H9 (cell line): ENCODE results near the gene FBXO47. TPM values are rescaled to one million over a fixed set of nuclear protein-coding genes. Genes with fewer than 3 reads are reported as not detected.

Experiments used
- DNase-seq: peaks from one replicate; pipeline ENCODE4 v3.0.0-alpha.2; 2017
- H2AFZ ChIP-seq: one replicate; pipeline ENCODE4 v1.6.1; 2013; ENCODE audit warnings: mild to moderate bottlenecking, low read length, control low read depth, moderate library complexity
- H2AK5ac ChIP-seq: 2 replicates; pipeline ENCODE4 v1.6.1; 2013; ENCODE audit warnings: low read length, control low read depth, mixed read lengths; ENCODE audit not compliant: insufficient read length
- H2BK120ac ChIP-seq: one replicate; pipeline ENCODE4 v1.6.1; 2013; ENCODE audit warnings: low read depth, mild to moderate bottlenecking, low read length, control low read depth, inconsistent platforms; ENCODE audit not compliant: poor library complexity, severe bottlenecking
- H2BK12ac ChIP-seq: 2 replicates; pipeline ENCODE4 v1.6.1; 2013; ENCODE audit warnings: low read length, control low read depth, mixed read lengths, low read depth; ENCODE audit not compliant: insufficient read length
- H2BK15ac ChIP-seq: 2 replicates; pipeline ENCODE4 v1.6.1; 2013; ENCODE audit warnings: low read depth, low read length, control low read depth
- H2BK20ac ChIP-seq: one replicate; pipeline ENCODE4 v1.6.1; 2013; ENCODE audit warnings: low read depth, mild to moderate bottlenecking, low read length, control low read depth, inconsistent platforms; ENCODE audit not compliant: poor library complexity, severe bottlenecking
- H2BK5ac ChIP-seq: 2 replicates; pipeline ENCODE4 v1.6.1; 2013; ENCODE audit warnings: low read length, control low read depth, mixed read lengths; ENCODE audit not compliant: insufficient read length
- H3K14ac ChIP-seq: 2 replicates; pipeline ENCODE4 v1.6.1; 2013; ENCODE audit warnings: low read length, control low read depth; ENCODE audit not compliant: insufficient read depth
- H3K18ac ChIP-seq: 2 replicates; pipeline ENCODE4 v1.6.1; 2013; ENCODE audit warnings: low read depth, mild to moderate bottlenecking, mixed read lengths, low read length, control low read depth; ENCODE audit not compliant: insufficient read length
- H3K23ac ChIP-seq: 2 replicates; pipeline ENCODE4 v1.6.1; 2013; ENCODE audit warnings: low read length, control low read depth, mixed read lengths, low read depth; ENCODE audit not compliant: insufficient read length
- H3K23me2 ChIP-seq: 2 replicates; pipeline ENCODE4 v1.6.1; 2013; ENCODE audit warnings: low read depth, mild to moderate bottlenecking, mixed read lengths, low read length, control low read depth; ENCODE audit not compliant: insufficient read length, poor library complexity, severe bottlenecking
- H3K27ac ChIP-seq: 2 replicates; pipeline ENCODE4 v1.5.1; 2013; ENCODE audit warnings: low read length, control low read depth, mixed read lengths, low read depth; ENCODE audit not compliant: insufficient read length
- H3K27me3 ChIP-seq: 2 replicates; pipeline ENCODE4 v1.6.1; 2013; ENCODE audit warnings: low read length, control low read depth, inconsistent platforms; ENCODE audit not compliant: insufficient read depth
- H3K4ac ChIP-seq: 2 replicates; pipeline ENCODE4 v1.6.1; 2013; ENCODE audit warnings: low read depth, mild to moderate bottlenecking, control low read depth, inconsistent platforms, low read length, moderate library complexity
- H3K4me1 ChIP-seq: 2 replicates; pipeline ENCODE4 v1.6.1; 2013; ENCODE audit warnings: low read length, control low read depth, inconsistent platforms; ENCODE audit not compliant: insufficient read depth
- H3K4me2 ChIP-seq: 2 replicates; pipeline ENCODE4 v1.6.1; 2013; ENCODE audit warnings: low read length, control low read depth, mixed read lengths; ENCODE audit not compliant: insufficient read length, insufficient read depth
- H3K56ac ChIP-seq: 2 replicates; pipeline ENCODE4 v1.6.1; 2013; ENCODE audit warnings: low read depth, mild to moderate bottlenecking, mixed read lengths, low read length, control low read depth; ENCODE audit not compliant: insufficient read length
- H3K79me1 ChIP-seq: 2 replicates; pipeline ENCODE4 v1.6.1; 2013; ENCODE audit warnings: low read depth, mild to moderate bottlenecking, moderate library complexity, low read length, control low read depth, inconsistent platforms; ENCODE audit not compliant: insufficient read depth, poor library complexity, severe bottlenecking
- H3K79me2 ChIP-seq: 2 replicates; pipeline ENCODE4 v1.6.1; 2013; ENCODE audit warnings: low read length, control low read depth, inconsistent platforms; ENCODE audit not compliant: insufficient read depth
- H3K9ac ChIP-seq: 2 replicates; pipeline ENCODE4 v1.6.1; 2013; ENCODE audit warnings: low read length, control low read depth, mixed read lengths; ENCODE audit not compliant: insufficient read length; ENCODE audit errors: extremely low read depth
- H3K9me3 ChIP-seq: one replicate; pipeline ENCODE4 v1.6.1; 2013; ENCODE audit warnings: low read depth, low read length, inconsistent platforms; ENCODE audit not compliant: control insufficient read depth
- H3T11ph ChIP-seq: one replicate; pipeline ENCODE4 v1.6.1; 2013; ENCODE audit warnings: mild to moderate bottlenecking, low read length, control low read depth, inconsistent platforms
- H4K20me1 ChIP-seq: one replicate; pipeline ENCODE4 v1.6.1; 2013; ENCODE audit not compliant: control insufficient read depth, insufficient read length, insufficient read depth
- H4K5ac ChIP-seq: 2 replicates; pipeline ENCODE4 v1.6.1; 2013; ENCODE audit warnings: low read depth, mild to moderate bottlenecking, mixed read lengths, low read length, control low read depth; ENCODE audit not compliant: insufficient read length
- H4K8ac ChIP-seq: replicated peaks from 2 replicates; pipeline ENCODE4 v1.6.1; 2013; ENCODE audit warnings: low read length, control low read depth, mixed read lengths, low read depth; ENCODE audit not compliant: insufficient read length
- H4K91ac ChIP-seq: 2 replicates; pipeline ENCODE4 v1.6.1; 2013; ENCODE audit warnings: low read depth, mild to moderate bottlenecking, moderate library complexity, mixed read lengths, low read length, control low read depth; ENCODE audit not compliant: insufficient read length
- H3K27ac Mint-ChIP-seq, 3 experiments: 2 replicates in 2 of 3; 3 replicates in 1 of 3; pipeline ENCODE4 v1.8.0; 2020 to 2021; ENCODE audit warnings: mixed read lengths in 3 of 3, mild to moderate bottlenecking in 1 of 3, moderate library complexity in 1 of 3
- H3K27me3 Mint-ChIP-seq: 2 replicates; pipeline ENCODE4 v1.8.0; 2021; ENCODE audit warnings: low read depth, mild to moderate bottlenecking, moderate library complexity, mixed read lengths
- H3K36me3 Mint-ChIP-seq, 3 experiments: 2 replicates in 2 of 3; 3 replicates in 1 of 3; pipeline ENCODE4 v1.8.0; 2020 to 2021; ENCODE audit warnings: low read depth in 3 of 3, mixed read lengths in 3 of 3; ENCODE audit not compliant: insufficient read depth in 1 of 3
- H3K4me1 Mint-ChIP-seq, 2 experiments: 2 replicates each; pipeline ENCODE4 v1.8.0; 2020; ENCODE audit warnings: mixed read lengths in 2 of 2
- H3K4me3 Mint-ChIP-seq, 2 experiments: 2 replicates in 1 of 2; 3 replicates in 1 of 2; pipeline ENCODE4 v1.8.0; 2020 to 2021; ENCODE audit warnings: mild to moderate bottlenecking in 2 of 2, mixed read lengths in 2 of 2, moderate library complexity in 1 of 2
- H3K9me3 Mint-ChIP-seq, 2 experiments: 2 replicates in 1 of 2; 3 replicates in 1 of 2; pipeline ENCODE4 v1.8.0; 2020; ENCODE audit warnings: mild to moderate bottlenecking in 2 of 2, mixed read lengths in 2 of 2, moderate library complexity in 1 of 2
- CTCF ChIP-seq: fragments of 200-600 bp; sonication (generic); conservative IDR thresholded peaks from 3 replicates; pipeline ENCODE4 v1.8.0; 2021; ENCODE audit warnings: antibody characterized with exemption, mild to moderate bottlenecking
- WGBS: extraction: QIAGEN DNeasy Blood & Tissue Kit; methylation state at CpG from one replicate; pipeline ENCODE4 v1.1.7; 2013; ENCODE audit warnings: missing lambda C conversion rate, low lambda C conversion rate, mixed read lengths; ENCODE audit not compliant: insufficient read length; ENCODE audit errors: extremely low coverage; 5-methylcytosine and 5-hydroxymethylcytosine counted together
- total RNA-seq: library from RNA; stranded (reverse); gene quantifications from 2 replicates; pipeline ENCODE4 v1.2.1, GENCODE V29; 2021

The FBXO47 gene
- total RNA-seq, 1 experiment from 2014 or later, result not detected

- H3K36me3 Mint-ChIP-seq, result no peaks in the 10 kb centered on the region
- no peak overlapping the region for H2BK5ac ChIP-seq
- DNase-seq, result no peak
- H3K4me1 ChIP-seq, result no peaks in the 10 kb centered on the region; the same call in 1 of the 2 replicates
- WGBS, result no CpG with 5 or more reads among the region's 9 CpGs
- no peak overlapping the region for H3K9ac ChIP-seq
- H3K18ac ChIP-seq, result no peak overlapping the region
- H3K27me3 ChIP-seq, result no peaks in the 10 kb centered on the region
- no peak for TF ChIP-seq CTCF
- no peak overlapping the region for H2BK120ac ChIP-seq
- H3K23me2 ChIP-seq, result no peaks in the 10 kb centered on the region
- H3K9me3 ChIP-seq, result no peaks in the 10 kb centered on the region
- no peak overlapping the region for H4K91ac ChIP-seq
- H3K27ac ChIP-seq, result no peak overlapping the region
- no peak overlapping the region for H3T11ph ChIP-seq
- H3K27ac Mint-ChIP-seq, result peak overlapping the region in 1 of 3 experiments; percentile 86; a peak in 1 of 7 replicates
- H2BK12ac ChIP-seq, result no peak overlapping the region
- H3K4me2 ChIP-seq, result no peak overlapping the region
- no peak overlapping the region for H2BK15ac ChIP-seq
- H3K23ac ChIP-seq, result no peak overlapping the region
- H3K4me1 Mint-ChIP-seq, result peaks cover 24 to 35% of the 10 kb centered on the region in 2 experiments
- H3K9me3 Mint-ChIP-seq, result no peaks in the 10 kb centered on the region
- no peak overlapping the region for H4K5ac ChIP-seq
- no peak overlapping the region for H3K14ac ChIP-seq
- H4K8ac ChIP-seq, result no peak overlapping the region
- H3K4me3 Mint-ChIP-seq, result no peak overlapping the region
- H4K20me1 ChIP-seq, result no peaks in the 10 kb centered on the region
- H3K79me2 ChIP-seq, result no peaks in the 10 kb centered on the region
- no peaks in the 10 kb centered on the region for H3K79me1 ChIP-seq
- H3K4ac ChIP-seq, result no peak overlapping the region
- no peaks in the 10 kb centered on the region for H3K27me3 Mint-ChIP-seq
- no peak overlapping the region for H2AFZ ChIP-seq
- no peak overlapping the region for H3K56ac ChIP-seq
- no peak overlapping the region for H2BK20ac ChIP-seq
- no peak overlapping the region for H2AK5ac ChIP-seq
Observed at GRCh38 chr17:39016193-39017153, 49.3 kb upstream of the FBXO47 start.
